SKM-1 treated with dmso at 0.1 percent for 144 hours (cell line): Measurements from ENCODE around the gene ZFP30.

Experiments used
- DNase-seq: peaks from one replicate; lab custom pipeline; 2025; ENCODE audit not compliant: unreplicated experiment; lab: John Stamatoyannopoulos, UW

Gene ZFP30

GRCh38 chr19:37564624-37565369 is 90.5 kb downstream of the ZFP30 start:
- no peak for DNase-seq
